GM18499 (cell line): ENCODE data around the gene ARID4B.
"Not testable (repeated sequence)": the region's sequence is repeated elsewhere in the genome, so short reads cannot be mapped to it uniquely, and the experiment has no call there.

Experiments used
- ATAC-seq: cut with Tn5 transposase; IDR thresholded peaks from one replicate; pipeline ENCODE4 v1.9.1; 2021; ENCODE audit warnings: moderate number of reproducible peaks; ENCODE audit not compliant: insufficient read depth, unreplicated experiment

ARID4B gene

DNA sequence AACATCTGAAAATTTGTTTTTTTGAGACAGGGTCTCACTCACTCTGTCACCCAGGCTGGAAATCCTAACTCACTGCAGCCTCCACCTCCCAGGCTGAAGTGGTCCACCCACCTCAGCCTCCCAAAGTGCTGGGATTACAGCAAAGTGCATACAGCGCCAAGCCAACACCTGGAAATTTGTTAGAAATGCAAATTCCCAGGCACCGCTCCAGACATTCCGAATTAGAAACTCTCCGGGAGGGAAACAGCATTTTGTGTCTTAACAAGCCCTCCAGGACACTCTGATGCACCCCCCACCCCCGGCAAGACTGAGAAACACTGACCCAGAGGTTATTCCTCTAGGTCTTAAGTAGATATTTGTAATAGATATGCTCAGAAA, 49.1 kb downstream of the ARID4B start:
- ATAC-seq: no peak

DNA sequence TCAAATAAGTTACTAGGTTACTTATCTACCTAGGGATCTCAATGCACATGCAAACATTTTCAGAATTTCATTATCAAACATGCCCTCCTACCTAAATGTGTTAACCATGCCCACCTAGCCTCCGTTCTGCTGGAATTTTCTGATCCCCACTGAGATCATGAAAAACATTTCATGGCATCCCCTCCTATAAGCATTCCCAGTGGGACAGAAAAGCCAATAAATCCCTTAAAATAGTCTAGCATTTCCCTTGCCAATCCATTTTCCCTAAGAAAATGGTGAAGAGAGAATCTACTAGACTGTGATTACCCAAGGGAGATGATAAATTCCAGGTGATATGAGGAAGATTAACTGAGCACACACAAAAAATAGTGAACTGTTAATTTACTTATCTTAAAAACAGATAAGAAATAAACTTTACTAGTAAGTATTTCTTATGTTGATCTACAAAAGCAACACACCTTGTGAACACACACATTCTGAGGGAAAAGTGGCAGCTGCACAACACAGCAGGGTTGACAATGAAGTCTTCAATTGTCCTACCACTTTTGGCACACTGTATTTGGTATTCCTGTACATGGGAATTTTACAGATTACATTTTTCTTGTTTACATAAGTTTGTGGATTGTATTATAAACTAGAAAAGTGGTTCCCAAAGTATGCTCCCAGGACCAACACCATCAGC, 49.6 kb downstream of the ARID4B start:
- ATAC-seq: no peak

GRCh38 chr1:235277709-235278108, 50.3 kb downstream of the ARID4B start:
- no peak for ATAC-seq

DNA sequence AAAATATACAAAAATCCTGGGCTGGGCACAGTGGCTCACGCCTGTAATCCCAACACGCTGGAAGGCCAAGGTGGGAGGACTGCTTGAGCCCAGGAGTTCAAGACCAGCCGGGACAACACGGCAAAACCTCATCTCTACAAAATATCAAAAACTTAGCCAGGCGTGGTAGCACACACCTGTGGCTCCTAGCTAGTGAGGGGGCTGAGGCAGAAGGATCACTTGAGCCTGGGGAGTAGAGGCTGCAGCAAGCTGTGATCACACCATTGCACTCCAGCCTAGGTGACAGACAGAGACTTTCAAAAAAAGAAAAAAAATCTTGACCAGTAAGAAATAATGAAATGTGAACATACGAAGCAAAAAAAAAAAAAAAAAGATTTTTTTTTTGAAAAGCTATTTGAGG, 52.1 kb downstream of the ARID4B start:
- no peak for ATAC-seq

- peak; percentile 79 for ATAC-seq
Observed at GRCh38 chr1:235275223-235275622, 52.8 kb downstream of the ARID4B start.

GRCh38 chr1:235272851-235273250, 55.1 kb downstream of the ARID4B start:
- ATAC-seq: no peak

- no peak for ATAC-seq
Observed at GRCh38 chr1:235270625-235271024, 57.4 kb downstream of the ARID4B start.

GRCh38 chr1:235269990-235270389, 58.0 kb downstream of the ARID4B start:
- not testable (repeated sequence) for ATAC-seq

DNA sequence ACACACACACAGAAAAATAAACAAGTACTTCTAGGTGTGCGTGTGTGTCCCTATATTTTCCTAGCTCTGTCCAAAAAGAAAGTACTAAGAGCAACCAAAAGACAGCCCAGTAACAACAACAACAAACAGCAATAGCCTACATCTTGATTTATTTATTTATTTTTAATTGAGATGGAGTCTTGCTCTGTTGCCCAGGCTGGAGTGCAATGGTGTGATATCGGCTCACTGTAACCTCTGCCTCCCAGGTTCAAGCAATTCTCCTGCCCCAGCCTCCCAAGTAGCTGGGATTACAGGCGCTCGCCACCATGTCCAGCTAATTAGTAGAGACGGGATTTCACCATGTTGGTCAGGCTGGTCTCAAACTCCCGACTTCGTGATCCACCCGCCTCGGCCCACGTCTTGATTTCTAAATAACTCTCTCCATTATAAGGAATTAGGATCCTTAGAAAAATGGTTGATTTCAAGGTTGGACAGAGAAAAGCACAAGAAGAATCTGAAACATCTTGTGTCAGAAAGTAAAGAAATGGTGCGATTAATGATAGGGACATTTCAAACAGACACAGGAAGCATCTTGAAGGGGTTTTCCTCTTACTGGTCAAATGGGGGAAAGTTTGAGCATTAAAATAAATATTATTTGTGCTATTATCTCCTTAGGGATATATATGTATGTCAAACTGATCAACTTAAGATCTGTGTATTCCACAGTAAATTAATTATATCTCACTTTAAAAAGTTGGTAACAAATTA, 59.4 kb downstream of the ARID4B start:
- no peak for ATAC-seq

DNA sequence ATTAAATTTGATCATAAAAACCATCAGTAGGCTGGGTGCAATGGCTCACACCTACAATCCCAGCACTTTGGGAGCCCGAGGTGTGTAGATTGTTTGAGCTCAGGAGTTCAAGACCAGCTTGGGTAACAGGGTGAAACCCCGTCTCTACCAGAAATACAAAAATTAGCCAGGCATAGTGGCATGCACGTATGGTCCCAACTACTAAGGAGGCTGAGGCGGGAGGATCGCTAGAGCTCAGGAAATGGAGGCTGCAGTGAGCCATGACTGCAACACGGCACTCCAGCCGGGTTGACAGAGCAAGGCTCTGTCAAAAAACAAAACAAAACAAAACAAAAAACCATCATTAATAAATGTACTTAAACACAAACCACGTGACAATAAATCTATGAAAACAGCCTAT, 61.0 kb downstream of the ARID4B start:
- ATAC-seq: no peak

DNA sequence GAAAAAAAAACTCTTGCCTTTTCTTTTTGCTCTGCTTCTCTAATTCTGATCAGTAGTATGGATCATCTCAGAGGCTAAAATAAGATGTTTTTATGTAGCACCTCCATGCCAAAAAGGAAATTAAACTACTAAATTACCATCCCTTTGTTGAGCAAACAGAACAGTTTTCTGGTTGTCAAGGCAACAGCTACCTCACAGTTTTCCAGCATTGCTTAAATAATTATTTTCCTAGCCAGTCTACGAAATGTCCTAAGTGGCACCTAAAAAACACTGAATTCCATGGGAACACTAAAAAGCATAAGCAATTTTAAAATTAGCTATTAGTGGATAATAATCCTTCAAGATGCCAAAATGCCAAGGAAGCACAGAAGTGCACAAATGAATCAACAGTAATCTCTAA, 61.7 kb downstream of the ARID4B start:
- no peak for ATAC-seq

DNA sequence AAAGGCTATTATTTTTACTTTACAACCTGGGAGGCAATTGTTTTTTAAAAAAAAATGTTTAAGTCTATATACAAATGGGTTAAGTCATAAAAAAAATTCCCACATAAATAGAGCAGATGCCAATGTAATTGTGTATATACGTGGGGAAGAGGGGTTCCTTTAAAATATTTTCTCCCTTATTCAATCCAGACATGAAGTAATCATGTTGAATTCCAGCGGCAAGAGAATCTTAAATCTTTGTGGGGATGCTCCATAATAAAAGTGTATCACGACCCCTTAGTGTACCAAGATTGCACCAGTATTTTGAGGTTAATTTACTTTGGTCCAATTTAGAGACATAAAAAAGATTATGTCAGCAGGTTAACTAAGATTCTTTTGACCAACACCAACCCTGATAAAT, 62.1 kb downstream of the ARID4B start:
- ATAC-seq: no peak

- no peak for ATAC-seq
Observed at GRCh38 chr1:235264327-235264726, 63.7 kb downstream of the ARID4B start.

DNA sequence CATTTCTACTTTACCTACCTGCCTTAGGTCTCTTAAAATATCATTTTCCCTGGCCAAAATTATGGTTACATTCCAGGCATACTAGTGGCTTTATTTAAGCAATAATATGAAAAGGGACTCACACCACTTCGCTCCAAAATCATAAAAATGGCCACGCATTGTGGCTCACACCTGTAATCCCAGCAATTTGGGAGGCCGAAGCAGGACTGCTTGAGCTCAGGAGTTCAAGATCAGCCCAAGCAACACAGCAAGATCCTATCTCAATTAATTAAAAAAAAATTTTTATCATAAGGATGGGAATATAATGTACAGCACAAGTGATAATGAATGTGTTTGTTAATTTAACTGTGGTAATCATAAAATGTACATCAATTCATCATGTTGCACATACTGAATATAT, 65.4 kb downstream of the ARID4B start:
- ATAC-seq: no peak

DNA sequence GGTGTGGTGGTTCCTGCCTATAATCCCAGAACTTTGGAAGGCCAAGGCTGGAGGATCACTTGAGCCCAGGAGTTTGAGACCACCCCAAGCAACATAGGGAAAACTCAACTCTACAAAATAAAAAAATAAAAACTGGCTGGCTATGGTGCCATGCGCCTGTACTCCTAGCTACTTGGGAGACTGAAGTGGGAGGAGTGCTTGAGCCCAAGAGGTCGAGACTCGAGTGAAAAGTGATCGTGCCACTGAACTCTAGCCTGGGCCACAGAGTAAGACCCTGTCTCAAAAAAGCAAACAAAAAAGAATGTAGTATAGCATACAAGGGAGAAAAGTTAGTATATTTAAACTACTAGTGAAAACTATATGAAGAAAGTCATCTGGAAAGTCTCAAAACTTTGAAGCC, 66.7 kb downstream of the ARID4B start:
- ATAC-seq: no peak

DNA sequence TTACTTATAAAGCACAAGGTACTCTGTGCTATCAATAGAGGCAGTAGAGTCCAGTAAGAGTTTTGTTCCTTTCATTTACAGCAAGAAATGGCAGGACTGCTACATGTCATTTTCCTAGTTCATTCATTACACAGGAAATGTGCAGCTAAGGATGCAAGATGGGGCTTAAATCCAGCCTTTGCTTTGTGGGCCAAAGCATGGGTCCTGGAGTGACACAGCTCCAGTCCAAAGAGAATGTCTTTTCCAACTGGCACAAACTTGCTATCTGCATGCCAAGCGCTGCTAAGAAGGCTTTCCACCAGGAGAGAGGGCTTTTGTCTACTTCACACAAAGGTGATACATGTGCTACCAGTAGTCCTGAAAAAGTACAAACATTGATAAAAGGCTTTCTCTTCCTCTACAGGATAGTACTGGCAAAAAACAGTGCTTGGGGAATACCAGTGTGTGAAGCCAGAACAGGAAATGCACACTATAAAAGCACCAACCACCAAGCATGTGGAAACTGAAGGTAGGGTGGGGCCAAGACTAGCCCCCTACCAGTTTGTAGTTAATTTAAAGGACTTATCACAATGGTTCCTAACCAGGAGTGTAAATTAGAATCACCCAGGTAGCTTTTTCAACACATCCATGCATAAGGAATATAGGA, 68.7 kb downstream of the ARID4B start:
- ATAC-seq: no peak

GRCh38 chr1:235258068-235258467, 69.9 kb downstream of the ARID4B start:
- ATAC-seq: not testable (repeated sequence)

DNA sequence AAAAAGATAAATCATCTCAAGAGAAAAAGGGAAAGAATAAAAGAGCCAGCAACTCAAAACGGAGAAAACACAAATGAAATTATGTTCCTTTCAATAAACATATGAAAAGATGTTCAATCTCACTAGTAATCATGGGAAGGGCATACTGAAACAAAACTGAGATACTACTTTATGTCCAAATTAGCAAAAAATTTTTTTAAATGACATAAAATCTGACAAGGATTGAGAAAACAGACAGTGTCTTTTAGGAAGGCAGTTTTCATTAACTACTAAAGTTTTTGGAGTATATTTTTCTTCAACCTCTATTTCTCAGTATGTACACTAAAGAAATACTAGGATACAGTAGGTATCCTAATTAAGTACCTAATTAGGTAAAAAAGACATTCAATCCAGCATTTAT, 73.3 kb downstream of the ARID4B start:
- ATAC-seq: no peak

- ATAC-seq: peak; percentile 60
Observed at GRCh38 chr1:235253219-235253962, 74.6 kb downstream of the ARID4B start.

DNA sequence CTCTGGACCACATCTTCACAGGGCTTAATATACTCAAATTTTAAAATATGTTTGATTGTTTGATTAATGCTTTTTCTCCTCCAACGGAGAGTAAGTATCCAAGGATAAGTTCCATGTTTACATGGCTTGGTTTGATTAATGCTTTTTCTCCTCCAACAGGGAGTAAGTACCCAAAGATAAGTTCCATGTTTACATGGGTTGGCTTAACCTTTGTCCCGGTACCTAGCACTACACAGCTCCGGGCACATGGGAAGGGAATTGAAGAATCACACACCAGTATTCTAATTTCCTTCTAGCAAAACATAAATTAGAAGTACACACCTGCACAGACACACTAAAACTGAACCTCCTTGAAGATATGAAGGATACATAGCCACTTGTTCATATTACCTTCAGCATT, 77.5 kb downstream of the ARID4B start:
- ATAC-seq: no peak
